ENCODE results near the gene RTF2.

DNA sequence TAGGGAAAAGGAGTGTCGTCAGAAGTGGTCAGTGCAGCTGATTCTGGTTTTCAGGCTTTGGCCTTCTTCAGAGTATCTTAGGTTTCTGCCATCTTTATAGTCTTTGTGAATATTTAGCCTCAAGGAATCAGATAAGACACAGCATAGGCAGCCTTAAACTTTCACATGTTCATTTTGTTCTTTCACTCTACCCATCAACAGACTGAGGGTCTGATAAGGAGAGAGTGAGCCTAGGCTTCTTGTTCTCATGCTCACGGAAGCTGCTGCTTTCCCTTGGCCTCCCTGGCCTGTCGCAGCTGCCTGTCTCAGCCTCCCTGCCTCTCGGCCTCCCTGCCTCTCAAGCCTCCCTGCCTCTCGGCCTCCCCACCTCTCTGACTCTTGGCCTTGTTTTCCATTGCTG is 20.1 kb downstream of the RTF2 start:
- no peak for TF ChIP-seq ZNF331 (CRISPR knock-in tag; IDR thresholded peaks at IDR 0.05; ENCODE audit: low read depth)
- TF ChIP-seq, protein P1, sequence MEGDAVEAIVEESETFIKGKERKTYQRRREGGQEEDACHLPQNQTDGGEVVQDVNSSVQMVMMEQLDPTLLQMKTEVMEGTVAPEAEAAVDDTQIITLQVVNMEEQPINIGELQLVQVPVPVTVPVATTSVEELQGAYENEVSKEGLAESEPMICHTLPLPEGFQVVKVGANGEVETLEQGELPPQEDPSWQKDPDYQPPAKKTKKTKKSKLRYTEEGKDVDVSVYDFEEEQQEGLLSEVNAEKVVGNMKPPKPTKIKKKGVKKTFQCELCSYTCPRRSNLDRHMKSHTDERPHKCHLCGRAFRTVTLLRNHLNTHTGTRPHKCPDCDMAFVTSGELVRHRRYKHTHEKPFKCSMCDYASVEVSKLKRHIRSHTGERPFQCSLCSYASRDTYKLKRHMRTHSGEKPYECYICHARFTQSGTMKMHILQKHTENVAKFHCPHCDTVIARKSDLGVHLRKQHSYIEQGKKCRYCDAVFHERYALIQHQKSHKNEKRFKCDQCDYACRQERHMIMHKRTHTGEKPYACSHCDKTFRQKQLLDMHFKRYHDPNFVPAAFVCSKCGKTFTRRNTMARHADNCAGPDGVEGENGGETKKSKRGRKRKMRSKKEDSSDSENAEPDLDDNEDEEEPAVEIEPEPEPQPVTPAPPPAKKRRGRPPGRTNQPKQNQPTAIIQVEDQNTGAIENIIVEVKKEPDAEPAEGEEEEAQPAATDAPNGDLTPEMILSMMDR (conservative IDR thresholded peaks at IDR 0.05; ENCODE audit: low read depth in 2 of 2): no peak
- TF ChIP-seq POLR2AphosphoS5 (IDR thresholded peaks at IDR 0.05; ENCODE audit: low read depth): no peak
- TF ChIP-seq EZH2phosphoT487 (IDR thresholded peaks at IDR 0.05; ENCODE audit: unreplicated experiment): no peak
- TF ChIP-seq NANOG (IDR thresholded peaks at IDR 0.05; ENCODE audit: borderline replicate concordance): no peak
- no peak for TF ChIP-seq EZH2 (IDR thresholded peaks at IDR 0.05; ENCODE audit: low read depth, unreplicated experiment)
- TF ChIP-seq, protein P2, sequence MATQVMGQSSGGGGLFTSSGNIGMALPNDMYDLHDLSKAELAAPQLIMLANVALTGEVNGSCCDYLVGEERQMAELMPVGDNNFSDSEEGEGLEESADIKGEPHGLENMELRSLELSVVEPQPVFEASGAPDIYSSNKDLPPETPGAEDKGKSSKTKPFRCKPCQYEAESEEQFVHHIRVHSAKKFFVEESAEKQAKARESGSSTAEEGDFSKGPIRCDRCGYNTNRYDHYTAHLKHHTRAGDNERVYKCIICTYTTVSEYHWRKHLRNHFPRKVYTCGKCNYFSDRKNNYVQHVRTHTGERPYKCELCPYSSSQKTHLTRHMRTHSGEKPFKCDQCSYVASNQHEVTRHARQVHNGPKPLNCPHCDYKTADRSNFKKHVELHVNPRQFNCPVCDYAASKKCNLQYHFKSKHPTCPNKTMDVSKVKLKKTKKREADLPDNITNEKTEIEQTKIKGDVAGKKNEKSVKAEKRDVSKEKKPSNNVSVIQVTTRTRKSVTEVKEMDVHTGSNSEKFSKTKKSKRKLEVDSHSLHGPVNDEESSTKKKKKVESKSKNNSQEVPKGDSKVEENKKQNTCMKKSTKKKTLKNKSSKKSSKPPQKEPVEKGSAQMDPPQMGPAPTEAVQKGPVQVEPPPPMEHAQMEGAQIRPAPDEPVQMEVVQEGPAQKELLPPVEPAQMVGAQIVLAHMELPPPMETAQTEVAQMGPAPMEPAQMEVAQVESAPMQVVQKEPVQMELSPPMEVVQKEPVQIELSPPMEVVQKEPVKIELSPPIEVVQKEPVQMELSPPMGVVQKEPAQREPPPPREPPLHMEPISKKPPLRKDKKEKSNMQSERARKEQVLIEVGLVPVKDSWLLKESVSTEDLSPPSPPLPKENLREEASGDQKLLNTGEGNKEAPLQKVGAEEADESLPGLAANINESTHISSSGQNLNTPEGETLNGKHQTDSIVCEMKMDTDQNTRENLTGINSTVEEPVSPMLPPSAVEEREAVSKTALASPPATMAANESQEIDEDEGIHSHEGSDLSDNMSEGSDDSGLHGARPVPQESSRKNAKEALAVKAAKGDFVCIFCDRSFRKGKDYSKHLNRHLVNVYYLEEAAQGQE (IDR thresholded peaks at IDR 0.05; ENCODE audit: unreplicated experiment): no peak
- TF ChIP-seq CREB1 (CRISPR knock-in tag; IDR thresholded peaks at IDR 0.05; ENCODE audit: low read depth): no peak
